ENCODE results near the gene PPP4R1. TPM values are rescaled to one million over a fixed set of nuclear protein-coding genes. Genes with fewer than 3 reads are reported as not detected.
"Not testable (repeated sequence)": the region's sequence is repeated elsewhere in the genome, so short reads cannot be mapped to it uniquely, and the experiment has no call there.

The PPP4R1 gene, protein sequence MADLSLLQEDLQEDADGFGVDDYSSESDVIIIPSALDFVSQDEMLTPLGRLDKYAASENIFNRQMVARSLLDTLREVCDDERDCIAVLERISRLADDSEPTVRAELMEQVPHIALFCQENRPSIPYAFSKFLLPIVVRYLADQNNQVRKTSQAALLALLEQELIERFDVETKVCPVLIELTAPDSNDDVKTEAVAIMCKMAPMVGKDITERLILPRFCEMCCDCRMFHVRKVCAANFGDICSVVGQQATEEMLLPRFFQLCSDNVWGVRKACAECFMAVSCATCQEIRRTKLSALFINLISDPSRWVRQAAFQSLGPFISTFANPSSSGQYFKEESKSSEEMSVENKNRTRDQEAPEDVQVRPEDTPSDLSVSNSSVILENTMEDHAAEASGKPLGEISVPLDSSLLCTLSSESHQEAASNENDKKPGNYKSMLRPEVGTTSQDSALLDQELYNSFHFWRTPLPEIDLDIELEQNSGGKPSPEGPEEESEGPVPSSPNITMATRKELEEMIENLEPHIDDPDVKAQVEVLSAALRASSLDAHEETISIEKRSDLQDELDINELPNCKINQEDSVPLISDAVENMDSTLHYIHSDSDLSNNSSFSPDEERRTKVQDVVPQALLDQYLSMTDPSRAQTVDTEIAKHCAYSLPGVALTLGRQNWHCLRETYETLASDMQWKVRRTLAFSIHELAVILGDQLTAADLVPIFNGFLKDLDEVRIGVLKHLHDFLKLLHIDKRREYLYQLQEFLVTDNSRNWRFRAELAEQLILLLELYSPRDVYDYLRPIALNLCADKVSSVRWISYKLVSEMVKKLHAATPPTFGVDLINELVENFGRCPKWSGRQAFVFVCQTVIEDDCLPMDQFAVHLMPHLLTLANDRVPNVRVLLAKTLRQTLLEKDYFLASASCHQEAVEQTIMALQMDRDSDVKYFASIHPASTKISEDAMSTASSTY
- total RNA-seq, result 169 TPM

DNA sequence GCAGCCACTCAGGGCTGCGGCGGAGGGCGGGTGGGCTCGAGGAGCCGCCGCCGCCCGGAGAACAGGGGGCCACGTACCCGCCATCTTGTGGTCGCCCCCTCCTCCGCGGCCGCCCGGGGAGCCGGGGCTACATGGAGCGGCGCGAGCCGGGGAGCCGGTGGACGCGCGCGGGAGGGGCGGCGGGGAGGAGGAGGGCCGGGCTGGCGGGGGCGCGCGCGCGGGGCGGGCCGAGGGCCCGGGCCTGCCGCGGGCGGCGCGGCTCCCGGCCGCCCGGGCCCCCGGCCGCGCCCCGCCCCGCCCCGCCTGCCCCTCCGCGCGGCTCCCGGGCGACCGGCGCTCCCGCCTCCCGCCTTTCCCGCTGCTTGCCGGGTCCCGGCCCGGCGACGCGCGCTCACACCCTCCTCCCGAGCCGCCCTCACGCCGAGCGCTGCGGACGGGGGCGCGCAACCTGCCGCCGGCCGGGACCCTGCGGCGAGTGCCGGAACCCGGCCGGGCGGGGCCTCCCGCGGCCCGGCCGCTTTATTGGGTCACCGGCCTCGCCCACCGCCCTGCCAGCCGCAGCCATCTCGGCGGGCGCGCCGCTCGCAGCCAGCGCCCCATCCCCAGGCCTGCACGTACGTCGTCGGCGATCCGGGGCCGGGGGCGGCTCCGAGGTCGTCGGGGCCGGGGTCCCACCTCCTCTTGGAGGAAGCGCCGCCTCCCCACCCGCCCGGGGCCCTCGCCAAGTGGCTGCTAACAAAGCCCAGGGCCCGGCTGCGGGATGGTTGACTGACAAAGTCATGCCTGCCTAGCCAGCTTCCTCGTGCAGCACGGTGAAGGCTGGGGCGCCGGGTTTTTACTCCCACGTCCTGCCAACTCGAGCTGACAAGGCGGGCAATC is at the start of gene PPP4R1:
PPP4R1 (minus strand) TSS at position 159 of the 879 bp plus-strand sequence; CDS start at position 84, 75 bp downstream.
- peak; percentile 88 for DNase-seq

DNA sequence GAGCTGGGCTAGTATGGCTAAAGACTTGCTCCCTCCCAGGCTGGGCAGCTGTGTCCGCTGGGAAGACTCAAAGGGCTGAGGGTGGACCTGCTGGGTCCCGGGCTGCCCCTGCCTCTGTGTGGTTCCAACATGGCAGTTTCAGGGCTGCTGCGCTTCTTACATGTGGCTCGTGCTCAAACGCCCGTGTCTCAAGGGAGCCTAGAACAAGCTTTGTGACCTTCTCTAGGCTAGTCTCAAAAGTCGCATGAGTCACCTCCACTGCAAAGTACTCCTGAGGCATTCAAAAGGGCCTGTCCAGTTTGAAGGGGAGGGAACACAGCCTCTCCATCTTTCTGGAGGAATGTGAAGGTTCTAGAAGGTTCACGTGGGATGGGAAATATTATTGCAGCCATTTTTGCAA is 49.0 kb upstream of the PPP4R1 start:
- no peak for DNase-seq

DNA sequence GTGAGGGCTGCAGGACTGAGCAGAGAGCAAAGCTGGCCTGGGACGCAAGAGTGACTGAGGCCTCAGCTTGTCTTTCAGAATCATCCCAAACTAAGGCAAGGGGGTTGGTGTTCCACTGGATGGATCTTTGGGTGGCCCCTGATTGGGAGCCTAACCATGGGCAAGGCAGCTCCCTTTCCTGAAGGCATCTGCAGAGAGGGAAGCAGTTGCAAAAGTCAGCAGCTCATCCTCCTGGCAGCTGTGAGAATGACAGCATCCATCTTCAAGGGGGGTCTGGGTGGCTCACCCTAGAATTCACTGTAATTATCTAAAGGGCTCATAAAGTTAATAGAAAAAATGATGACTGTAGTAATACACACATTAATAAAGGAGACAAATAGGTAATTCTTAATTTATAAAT is 47.2 kb upstream of the PPP4R1 start:
- no peak for DNase-seq

- no peak for DNase-seq
Observed at GRCh38 chr18:9659499-9660375, 45.4 kb upstream of the PPP4R1 start.

DNA sequence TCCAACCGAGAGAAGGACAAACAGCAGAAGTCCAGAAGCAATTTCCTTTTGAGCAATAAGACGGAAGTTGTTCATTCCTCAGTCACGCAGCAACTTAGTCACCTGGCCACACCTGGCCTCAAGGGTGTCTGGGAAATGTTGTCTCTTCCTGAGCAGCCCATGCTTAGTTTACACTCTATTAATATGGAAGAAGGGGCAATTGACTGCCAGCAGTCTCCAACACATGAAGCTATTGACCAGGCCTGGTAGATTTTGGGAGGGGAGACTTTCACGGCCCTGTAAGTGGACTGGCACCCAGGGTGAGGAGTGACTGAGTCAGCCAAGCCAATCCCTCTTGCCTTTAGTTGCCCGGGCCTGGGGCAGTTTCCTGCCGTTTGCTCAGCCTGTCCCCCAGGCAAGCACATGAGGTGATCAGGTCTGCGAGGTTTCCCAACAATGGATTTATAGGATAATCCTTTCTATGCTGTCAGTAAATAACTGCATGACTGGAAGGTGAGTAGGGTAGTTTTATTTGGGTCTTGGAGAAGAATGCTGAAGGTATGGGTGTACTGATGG is 43.8 kb upstream of the PPP4R1 start:
- DNase-seq, result no peak

DNA sequence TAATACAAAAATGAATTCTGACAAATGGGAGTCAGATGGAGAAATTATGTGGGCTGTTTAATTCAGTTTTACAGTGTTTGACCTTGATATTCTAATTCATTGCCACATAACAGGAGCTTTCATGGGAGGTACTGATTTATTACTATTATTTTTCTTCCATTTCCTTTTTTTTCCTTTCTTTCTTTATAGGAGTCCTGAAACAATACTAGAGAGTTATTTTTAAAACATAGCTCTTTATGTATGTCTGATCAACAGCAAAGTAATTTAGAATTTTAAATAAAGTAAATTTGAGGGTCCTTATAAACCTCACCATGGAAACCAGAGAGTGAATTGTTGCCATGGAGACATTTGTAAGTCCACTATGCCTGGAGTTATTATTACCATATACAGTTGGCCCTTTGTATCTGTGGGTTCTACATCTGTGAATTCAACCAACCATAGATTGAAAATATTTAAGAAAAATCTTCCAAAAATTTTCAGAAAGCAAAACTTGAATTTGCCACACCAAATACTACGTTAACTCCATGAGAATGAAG is 40.9 kb upstream of the PPP4R1 start:
- no peak for DNase-seq

GRCh38 chr18:9653390-9653789 is 39.0 kb upstream of the PPP4R1 start:
- DNase-seq, result peak; percentile 65

DNA sequence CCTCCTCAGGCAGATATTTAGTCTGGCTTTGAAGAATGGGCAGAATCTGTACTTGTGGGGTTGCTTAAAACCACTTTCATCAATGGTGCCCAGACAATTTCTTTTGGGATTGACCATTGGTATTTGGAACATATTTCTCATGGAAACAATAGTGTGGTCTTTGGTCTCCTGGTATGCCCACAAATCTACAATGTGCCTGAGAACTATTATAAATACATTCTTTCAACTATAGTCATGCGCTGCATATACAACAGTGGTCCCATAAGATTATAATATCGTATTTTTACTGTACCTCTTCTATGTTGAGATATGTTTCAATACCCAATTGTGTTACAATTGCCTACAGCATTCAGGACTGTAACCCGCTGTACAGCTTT is 34.8 kb upstream of the PPP4R1 start:
- DNase-seq, result no peak

- peak; percentile 24 for DNase-seq
Observed at GRCh38 chr18:9648431-9649163, 34.2 kb upstream of the PPP4R1 start.

DNA sequence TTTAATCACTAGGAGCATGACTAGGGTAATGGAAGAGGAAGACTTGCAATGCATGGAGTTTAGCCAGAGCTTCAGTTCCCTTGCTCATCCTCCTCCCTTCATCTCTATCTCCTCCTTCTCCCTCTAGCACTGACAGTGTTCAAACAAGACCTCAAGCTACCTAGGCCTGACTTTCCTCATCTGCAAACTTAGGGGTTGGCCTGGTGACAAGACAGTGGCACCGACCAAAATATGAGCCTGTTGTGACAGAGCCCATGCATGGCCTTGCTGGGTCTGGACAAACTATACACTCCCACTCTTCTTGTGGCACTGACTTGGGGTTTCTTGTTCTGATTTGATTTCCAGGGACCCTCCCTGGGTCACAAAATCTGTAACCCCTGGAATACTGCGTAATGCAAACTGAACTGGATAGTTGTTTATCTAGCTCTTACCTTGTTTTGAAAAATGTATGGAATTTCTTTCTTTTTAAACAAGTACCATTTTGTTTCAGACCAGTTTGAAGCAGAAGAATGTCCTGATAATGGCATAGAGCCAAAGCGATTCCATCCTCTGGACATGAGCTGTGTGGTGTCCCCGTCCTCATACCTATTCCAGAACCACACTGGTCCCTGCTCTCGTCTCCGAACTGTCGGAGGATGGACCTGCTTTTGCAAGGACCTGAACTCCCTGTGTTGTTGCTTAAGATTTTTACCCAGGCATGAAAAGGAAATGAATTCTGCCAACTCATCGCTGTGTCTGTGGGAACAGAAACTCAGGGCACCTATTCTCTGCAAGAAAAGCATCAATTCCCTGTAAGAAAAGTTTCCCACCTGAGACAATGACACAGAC is 33.4 kb upstream of the PPP4R1 start:
- no peak for DNase-seq

- DNase-seq, result peak; percentile 95
Observed at GRCh38 chr18:9643549-9643948, 29.2 kb upstream of the PPP4R1 start.

- peak; percentile 37 for DNase-seq
Observed at GRCh38 chr18:9642799-9643462, 28.6 kb upstream of the PPP4R1 start.

- not testable (repeated sequence) for DNase-seq
Observed at GRCh38 chr18:9641081-9641480, 26.7 kb upstream of the PPP4R1 start.

GRCh38 chr18:9638886-9639285 is 24.5 kb upstream of the PPP4R1 start:
- DNase-seq, result peak; percentile 65

- no peak for DNase-seq
Observed at GRCh38 chr18:9637036-9637767, 22.8 kb upstream of the PPP4R1 start.

DNA sequence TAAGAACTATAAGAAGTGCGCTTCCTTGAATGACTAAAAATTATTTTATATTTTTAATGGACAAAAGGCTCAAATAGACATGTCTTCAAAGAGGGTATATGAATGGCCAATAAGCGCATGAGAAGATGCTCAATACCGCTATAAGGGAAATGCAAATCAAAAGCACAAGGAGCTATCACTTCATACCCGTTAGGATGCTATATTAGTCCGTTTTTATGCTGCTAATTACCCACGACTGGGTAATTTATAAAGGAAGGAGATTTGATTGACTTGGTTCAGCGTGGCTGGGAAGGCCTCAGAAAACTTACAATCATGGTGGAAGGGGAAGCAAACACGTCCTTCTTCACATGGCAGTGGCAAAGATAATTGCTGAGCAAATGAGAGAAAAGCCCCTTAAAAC is 20.5 kb upstream of the PPP4R1 start:
- no peak for DNase-seq

DNA sequence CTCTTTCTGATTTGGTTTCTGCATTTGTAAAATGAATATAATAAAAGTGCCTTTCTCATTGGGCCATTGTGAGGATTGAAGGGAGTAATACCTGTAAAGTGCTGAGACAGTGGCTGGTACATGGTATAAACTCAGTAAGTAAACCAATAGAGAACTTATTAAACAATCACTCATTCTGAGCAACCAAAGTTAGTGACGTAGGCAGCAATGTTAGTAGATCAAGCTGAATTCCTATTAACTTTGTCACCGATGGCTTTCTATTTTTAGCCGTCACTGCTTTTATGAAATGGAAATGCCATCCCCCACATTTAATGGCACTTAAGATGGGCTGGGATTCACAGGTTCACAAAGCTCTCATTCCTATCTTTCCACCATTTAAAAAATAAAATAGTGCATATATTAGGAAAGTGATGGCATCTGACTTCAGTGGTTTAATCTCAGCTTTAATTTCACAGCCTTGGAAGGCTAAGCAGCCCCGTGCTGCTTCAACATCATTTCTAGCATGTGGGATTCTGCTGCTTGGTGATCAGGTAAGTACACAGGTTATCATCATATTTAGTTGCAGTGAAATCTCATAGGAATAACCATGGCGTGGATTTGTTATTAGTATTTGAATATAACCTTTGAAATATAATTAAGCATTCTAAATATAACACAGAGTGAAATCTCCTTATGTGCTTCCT is 17.6 kb upstream of the PPP4R1 start:
- no peak for DNase-seq

All from tongue (tissue), 2 donors.